Measurements from ENCODE around the gene ARID5B.
"Not testable (repeated sequence)": the region's sequence is repeated elsewhere in the genome, so short reads cannot be mapped to it uniquely, and the experiment has no call there.

The ARID5B gene

GRCh38 chr10:61970182-61971002 lies 68.9 kb downstream of the ARID5B start:
- no peak for DNase-seq

- no peak for DNase-seq
These were observed 69.5 kb downstream of the ARID5B start for GRCh38 chr10:61971003-61971325.

DNA sequence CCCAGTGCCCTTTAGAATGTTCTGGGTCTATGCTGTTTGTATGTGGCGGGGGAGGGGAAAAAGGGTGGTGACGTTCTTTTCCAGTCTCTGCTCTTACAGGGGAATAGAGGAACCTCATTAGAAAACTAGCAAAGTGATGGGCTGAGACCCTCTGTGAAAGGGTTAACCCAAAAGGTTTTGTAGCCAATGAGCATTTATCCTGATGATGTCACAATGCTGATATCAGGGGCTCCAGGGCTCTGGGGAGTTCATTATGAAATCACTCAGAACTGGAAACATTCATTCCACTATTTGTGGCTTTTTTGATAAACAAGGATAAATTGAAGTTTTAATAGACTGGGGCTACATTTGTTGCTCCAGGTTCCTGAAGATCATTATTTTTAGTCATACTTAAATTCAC lies 71.7 kb downstream of the ARID5B start:
- no peak for DNase-seq

- no peak for DNase-seq
These were observed 72.4 kb downstream of the ARID5B start for GRCh38 chr10:61973906-61974305.

GRCh38 chr10:61974601-61975390 lies 73.3 kb downstream of the ARID5B start:
- peak; percentile 26 for DNase-seq

GRCh38 chr10:61975391-61975932 lies 74.0 kb downstream of the ARID5B start:
- no peak for DNase-seq

DNA sequence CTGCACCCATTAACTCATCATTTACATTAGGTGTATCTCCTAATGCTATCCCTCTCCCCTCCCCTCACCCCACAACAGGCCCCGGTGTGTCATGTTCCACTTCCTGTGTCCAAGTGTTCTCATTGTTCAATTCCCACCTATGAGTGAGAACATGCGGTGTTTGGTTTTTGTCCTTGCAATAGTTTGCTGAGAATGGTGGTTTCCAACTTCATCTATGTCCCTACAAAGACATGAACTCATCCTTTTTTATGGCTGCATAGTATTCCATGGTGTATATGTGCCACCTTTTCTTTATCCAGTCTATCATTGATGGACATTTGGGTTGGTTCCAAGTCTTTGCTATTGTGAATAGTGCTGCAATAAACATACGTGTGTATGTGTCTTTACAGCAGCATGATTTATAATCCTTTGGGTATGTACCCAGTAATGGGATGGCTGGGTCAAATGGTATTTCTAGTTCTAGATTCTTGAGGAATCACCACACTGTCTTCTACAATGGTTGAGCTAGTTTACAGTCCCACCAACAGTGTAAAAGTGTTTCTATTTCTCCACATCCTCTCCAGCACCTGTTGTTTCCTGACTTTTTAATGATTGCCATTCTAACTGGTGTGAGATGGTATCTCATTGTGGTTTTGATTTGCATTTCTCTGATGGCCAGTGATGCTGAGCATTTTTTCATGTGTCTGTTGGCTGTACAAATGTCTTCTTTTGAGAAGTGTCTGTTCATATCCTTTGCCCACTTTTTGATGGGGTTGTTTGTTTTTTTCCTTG lies 75.6 kb downstream of the ARID5B start:
- DNase-seq = not testable (repeated sequence)

DNA sequence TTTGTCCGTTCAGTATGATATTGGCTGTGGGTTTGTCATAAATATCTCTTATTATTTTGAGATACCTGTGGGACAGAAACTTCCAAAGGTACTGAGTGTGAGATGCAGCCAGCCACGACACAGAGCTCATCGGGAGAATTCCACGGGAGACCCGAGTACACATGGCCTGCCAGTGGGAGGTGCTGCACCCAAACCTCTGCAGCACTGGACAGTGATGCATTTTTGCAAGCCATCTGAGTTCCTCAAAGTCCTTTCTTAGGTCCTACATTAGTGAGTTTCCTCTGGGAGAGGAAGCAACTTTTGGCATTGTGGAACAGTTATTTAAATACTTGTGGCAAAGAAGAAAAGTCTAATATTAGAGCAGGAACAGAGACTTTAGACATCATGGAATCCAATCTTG lies 77.5 kb downstream of the ARID5B start:
- DNase-seq = no peak

DNA sequence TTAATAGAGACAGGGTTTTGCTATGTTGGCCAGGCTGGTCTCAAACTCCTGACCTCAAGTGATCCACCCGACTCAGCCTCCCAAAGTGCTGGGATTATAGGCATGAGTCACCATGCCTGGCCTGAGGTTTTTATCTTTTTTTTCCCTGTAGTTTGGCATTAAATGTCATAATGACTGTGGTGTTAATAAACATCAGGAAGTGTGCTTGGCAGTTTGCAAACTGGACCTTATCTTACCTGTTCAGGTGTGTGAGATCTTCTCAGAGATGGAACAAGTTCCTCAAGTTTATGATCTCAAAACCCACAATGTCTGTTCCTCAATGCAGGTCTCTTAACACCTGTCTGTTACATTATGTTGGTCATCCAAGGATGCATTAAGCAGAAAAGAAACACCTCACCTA lies 80.0 kb downstream of the ARID5B start:
- no peak for DNase-seq

- DNase-seq = no peak
These were observed 81.8 kb downstream of the ARID5B start for GRCh38 chr10:61983255-61983654.

DNA sequence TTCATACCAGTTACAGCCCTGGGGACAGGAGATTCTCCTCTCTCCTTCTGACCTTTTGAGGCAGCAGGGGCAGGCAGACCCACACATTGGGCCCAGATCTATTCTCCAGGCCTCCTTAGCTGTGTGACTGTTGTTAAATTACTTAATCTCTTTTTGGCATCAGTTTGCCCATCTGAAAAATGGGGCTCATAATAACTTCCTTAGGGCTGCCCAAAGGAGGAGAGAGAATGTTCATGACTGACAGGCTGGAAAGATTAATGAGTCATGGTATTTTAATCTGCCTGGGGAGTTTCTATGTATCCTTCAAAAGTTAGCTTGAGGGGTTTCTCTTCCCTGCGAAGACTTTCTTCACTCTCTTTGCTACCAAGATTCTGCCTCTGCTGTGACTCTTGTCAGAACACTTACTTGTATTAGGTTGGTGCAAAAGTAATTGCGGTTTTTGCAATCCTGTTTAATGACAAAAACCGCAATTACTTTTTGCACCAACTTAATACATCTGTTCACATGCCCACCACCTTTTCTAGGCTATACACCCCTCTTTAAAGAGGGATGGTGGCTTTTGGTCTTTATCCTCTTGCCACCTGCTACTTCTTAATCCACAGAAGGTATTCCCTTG lies 83.4 kb downstream of the ARID5B start:
- DNase-seq = no peak

DNA sequence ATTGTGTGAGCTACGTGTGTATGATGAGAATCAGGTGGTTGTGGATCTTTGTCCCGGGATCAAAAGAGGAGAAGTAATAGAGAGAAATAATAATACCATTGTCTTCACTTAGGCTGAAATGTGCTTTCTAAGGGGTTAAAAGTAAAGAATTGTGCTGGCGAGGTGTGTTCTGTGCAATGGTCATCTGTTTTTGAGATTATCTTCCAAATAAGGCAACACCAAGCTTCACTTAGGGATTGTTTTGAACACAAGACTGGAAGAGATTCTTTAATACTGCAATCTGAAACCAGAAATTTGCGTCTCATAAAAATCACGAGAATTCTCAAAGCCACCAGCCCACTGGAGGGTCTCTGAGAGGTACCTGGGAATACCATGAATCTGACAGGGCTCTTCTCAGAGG lies 84.2 kb downstream of the ARID5B start:
- DNase-seq = no peak

- DNase-seq = no peak
These were observed 84.9 kb downstream of the ARID5B start for GRCh38 chr10:61986382-61986781.

DNA sequence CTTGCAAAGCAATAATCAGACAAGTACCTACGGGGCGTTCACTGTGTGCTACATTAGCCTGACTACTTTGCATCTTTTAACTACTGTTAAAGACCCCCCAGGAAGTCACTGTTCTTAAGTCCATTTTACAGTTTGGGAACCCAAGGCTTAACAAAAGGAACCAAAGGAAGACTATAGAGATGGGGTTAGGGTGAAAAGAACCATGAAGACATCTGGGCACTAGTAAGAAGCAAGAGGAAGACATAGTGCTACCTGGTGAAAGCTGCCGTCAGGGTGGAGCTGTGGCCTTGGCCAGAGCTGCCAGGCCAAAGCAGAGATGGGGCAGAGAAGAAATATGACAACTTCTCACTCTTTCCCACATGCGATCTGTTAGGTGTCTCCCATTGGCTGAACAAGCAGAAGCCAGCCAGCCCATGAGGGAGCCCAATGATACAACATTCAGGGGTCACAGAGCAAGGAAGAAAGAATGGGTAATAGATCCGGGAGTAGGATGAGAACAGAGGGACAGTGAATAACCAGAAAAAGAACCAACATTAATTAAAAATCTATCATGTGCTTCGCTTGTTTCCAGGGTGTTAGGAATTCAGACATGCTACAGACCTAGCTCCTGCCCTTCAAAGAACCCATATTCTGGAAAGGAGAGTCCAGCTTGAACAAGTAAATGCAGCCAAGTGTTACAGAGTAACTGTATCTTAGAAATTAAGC lies 85.4 kb downstream of the ARID5B start:
- DNase-seq = no peak

DNA sequence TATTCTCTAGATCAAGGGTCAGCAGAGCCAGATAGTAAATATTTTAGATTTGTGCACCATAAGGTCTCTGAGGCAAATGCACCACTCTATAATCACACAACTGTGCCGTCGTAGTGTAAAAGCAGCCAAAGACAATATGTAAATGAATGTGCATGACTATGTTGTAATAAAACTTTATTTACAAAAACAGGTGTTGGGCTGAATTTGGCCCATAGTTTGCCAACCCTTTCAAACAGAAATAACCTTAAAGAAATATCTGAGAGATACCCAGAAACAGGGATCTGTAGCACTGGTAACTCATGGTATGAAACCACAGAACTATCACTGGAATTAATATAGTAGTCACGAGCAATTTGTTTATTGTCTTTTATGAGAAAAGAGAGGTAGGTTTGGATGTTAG lies 86.0 kb downstream of the ARID5B start:
- DNase-seq = no peak

DNA sequence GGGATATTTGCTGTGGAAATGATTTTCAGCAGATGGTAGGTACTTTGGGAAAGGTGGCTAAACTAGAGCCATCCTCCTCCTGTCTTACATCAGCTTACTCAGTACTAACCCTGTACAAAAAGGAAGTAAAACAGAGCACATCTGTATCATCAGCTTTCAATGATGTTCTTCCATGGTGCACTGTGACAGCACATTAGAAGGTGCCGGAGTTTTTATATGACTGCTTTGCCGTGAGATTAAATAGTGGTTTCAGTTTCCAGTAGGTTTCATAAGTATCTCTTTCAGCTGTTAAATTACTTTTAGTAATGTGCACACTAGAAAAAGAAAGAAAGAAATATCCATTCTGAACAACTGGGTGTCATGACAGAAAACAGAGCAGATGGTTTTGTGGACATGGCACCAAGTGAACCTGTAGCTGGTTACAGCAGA lies 86.5 kb downstream of the ARID5B start:
- DNase-seq = peak; percentile 92

DNA sequence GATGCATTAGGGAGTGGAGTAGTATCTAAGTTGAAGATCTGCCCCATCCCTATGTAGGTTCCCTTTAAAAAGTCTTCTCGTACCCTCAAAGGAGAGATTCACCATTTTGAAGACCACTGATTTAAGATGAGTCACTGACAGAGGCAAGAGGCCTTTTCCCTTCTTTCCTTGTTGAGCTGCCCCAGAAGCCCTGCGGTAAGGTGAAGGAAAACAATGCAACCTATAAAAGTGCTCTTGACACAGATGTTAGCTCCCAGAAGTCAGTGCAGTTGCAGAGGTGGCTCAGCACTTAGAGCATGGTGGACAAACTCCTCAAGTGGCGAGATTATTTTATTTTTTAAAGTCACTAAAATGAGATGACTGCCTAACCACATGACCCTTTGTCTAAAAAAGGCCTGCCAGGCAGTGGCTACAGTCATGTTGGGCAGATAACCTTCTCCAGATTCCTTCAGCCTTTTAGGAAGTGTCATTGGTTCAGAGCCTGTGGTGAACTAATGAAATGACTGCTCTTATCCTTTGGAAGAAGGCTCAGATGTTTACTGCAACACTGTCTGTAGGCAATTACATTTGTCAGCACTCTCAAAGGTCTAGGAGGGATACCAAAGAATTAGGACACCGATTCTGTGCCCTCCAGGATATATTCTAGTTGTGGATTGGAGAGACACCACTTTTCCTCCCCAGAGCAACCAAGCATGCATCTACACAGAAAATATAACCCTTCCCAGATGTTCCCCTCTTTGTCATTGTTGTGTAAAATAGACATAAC lies 88.7 kb downstream of the ARID5B start:
- DNase-seq = no peak

DNA sequence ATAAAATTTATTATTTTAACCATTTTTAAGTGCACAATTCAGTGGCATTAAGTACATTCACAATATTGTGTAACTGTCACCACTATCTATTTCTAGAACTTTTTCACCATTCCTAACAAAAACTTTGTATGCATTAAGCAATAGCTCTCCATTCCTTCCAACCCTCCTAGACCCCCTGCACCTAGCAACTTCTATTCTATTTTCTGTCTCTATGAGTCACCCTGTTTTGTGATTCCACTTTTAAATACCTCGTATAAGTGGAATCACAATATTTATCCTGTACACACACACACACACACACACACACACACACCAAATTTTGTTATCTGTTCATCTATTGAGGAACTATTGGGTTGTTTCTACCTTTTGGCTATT lies 89.2 kb downstream of the ARID5B start:
- DNase-seq = no peak

DNA sequence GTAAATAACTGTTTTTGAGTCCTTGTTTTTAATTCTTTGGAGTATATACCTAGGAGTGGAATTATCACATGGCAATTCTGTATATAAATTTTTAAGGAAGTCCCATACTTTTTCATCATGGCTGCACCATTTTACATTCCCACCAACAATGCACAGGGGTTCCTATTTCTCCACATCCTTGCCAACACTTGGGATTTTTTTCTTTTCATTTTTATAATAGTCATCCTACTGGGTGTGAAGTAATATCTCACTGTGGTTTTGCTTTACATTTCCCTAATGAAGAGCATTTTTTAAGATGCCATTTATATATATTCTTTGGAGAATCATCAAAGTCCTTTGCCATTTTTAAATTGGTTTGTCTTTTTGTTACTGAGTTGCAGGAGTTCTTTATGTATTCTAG lies 89.7 kb downstream of the ARID5B start:
- no peak for DNase-seq

DNA sequence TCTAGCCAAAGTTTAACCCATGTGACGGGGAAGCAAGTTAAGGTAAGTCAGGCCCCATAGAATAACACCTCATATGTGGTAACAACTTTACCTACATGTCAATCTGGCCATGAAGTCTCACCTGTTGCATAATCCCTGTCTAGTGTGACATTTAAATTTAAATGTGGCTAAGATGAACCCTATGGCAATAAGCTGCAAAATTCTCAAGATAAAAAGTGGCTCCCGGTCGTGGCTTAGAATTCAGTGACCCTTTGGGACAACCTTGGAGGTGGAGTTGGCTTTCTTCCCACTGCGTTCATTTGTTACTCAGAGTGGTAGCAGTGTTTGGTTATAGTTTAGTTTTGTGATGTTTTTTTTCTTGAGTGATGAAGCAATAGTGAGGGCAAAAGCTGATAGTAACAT lies 90.6 kb downstream of the ARID5B start:
- DNase-seq = no peak

Measured in activated CD4-positive, alpha-beta T cell treated with anti-CD3 and anti-CD28 coated beads, Interleukin-2, amount 50 U/mL, for 16 hours (primary cell).